Left lung (tissue), 10 donors: ENCODE data around the gene HOXA5. TPM values are rescaled to one million over a fixed set of nuclear protein-coding genes. Genes with fewer than 3 reads are reported as not detected.

ENCODE experiments used
- ATAC-seq: fragments of 200-7000 bp; cut with Tn5 transposase; one replicate; pipeline ENCODE4 v1.9.1; 2020; ENCODE audit warnings: moderate library complexity
- DNase-seq, 4 donors: peaks; one replicate each; pipeline ENCODE4 v3.0.0-alpha.2; 2013 to 2020
- H3K27ac ChIP-seq, 2 donors: fragments of 200-600 bp; sonication (generic) in 1 of 2; one replicate each; pipeline versions ENCODE4 v1.5.0 to v1.8.0; 2020 to 2021
- H3K27me3 ChIP-seq, 2 donors: fragments of 200-600 bp; sonication (generic) in 1 of 2; one replicate each; pipeline versions ENCODE4 v1.5.0 to v1.8.0; 2020 to 2021
- H3K36me3 ChIP-seq, 2 donors: fragments of 200-600 bp; sonication (generic) in 1 of 2; one replicate each; pipeline versions ENCODE4 v1.5.0 to v1.8.0; 2020 to 2021
- H3K4me1 ChIP-seq, 2 donors: fragments of 200-600 bp; one replicate each; pipeline ENCODE4 v1.8.0; 2021
- H3K4me3 ChIP-seq, 2 donors: fragments of 200-600 bp; sonication (generic) in 1 of 2; one replicate each; pipeline versions ENCODE4 v1.5.0 to v1.8.0; 2020 to 2021; ENCODE audit warnings: mild to moderate bottlenecking in 1 of 2
- H3K9me3 ChIP-seq, 2 donors: fragments of 200-600 bp; sonication (generic) in 1 of 2; one replicate each; pipeline versions ENCODE4 v1.5.0 to v1.8.0; 2020 to 2021
- intact Hi-C, 2 donors: fragments of 100-400 bp; cut with DNase I; formaldehyde crosslinking; loops; one replicate each; pipeline versions ENCODE4 v1.11.2 to v1.14.2; 2022
- polyA plus RNA-seq, 6 donors: library from polyadenylated mRNA; unstranded; fragments of 120-200 nt; gene quantifications; one replicate each; pipeline ENCODE4 v1.2.1, GENCODE V29; 2013; ENCODE audit not compliant: insufficient read length in 6 of 6
- total RNA-seq, 2 donors: library from RNA; stranded (reverse); fragmentation: NEBNext Ultra II Directional; extraction: Animal tissue kit (Norgen Biotek cat#: 25700); gene quantifications; one replicate each; pipeline ENCODE4 v1.2.1, GENCODE V29; 2021
- TF ChIP-seq, protein P1 (sequence below), 2 donors: fragments of 200-600 bp; sonication (generic) in 1 of 2; IDR thresholded peaks; one replicate each; pipeline versions ENCODE4 v1.5.0 to v1.8.0; 2021; ENCODE audit warnings: antibody characterized with exemption in 2 of 2
- donor health status: DM: no; HTN: yes; CAD: no.
- donor health status: DM: no; HTN: no; CAD: no.

The HOXA5 gene
- total and polyA plus RNA-seq, 8 donors: 16.1 to 94.7 (median 86.1) TPM

DNA sequence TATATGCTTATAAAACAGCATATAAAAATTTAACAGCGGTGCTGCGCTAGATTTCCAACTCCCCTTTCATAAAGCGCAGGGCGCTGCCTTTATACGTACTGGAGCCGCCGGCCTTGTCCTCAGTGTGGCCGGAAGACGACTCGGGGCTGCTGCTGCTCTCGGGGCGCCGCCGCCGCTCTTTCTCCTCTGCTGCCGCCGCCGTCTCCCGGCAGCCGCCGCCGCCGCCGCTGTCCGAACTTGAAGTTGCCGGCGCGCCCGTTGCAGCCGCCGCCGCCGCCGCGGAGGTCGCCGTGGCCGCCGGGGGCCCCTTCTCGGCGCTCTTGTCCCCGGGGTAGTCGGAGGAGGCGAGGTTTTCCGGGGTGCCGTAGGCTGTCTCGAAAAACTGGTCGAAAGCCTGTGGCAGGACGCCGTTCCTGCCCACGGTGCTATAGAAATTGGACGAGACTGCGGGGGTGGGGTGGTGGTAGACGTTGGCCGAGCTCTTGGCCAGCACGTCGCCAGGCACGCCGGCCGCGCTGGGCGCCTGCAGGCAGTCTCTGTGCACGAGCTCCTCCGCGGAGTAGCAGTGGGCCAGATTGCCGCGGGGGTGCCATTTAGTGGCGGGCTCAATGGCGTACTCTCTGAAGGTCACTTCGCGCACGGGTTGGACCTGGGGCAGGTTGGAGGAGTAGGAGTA lies 41.0 kb upstream of the HOXA5 start:
- Histone ChIP-seq H3K27me3 (peaks cover 99 to 100% of the 10 kb centered on the region in 2 donors), H3K27ac (no peak overlapping the region), H3K4me3 (peak overlapping the region; percentile 1 to 31), H3K36me3 (no peaks in the 10 kb centered on the region), H3K9me3 (no peaks in the 10 kb centered on the region), H3K4me1 (peaks cover 12 to 57% of the 10 kb centered on the region in 2 donors)
- DNase-seq (peak in 2 of 4 donors; percentile 31 to 85), ATAC-seq (no peak)
- TF ChIP-seq, protein P1, sequence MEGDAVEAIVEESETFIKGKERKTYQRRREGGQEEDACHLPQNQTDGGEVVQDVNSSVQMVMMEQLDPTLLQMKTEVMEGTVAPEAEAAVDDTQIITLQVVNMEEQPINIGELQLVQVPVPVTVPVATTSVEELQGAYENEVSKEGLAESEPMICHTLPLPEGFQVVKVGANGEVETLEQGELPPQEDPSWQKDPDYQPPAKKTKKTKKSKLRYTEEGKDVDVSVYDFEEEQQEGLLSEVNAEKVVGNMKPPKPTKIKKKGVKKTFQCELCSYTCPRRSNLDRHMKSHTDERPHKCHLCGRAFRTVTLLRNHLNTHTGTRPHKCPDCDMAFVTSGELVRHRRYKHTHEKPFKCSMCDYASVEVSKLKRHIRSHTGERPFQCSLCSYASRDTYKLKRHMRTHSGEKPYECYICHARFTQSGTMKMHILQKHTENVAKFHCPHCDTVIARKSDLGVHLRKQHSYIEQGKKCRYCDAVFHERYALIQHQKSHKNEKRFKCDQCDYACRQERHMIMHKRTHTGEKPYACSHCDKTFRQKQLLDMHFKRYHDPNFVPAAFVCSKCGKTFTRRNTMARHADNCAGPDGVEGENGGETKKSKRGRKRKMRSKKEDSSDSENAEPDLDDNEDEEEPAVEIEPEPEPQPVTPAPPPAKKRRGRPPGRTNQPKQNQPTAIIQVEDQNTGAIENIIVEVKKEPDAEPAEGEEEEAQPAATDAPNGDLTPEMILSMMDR (IDR thresholded peaks at IDR 0.05): no peak
- intact Hi-C loops: no loop called here

DNA sequence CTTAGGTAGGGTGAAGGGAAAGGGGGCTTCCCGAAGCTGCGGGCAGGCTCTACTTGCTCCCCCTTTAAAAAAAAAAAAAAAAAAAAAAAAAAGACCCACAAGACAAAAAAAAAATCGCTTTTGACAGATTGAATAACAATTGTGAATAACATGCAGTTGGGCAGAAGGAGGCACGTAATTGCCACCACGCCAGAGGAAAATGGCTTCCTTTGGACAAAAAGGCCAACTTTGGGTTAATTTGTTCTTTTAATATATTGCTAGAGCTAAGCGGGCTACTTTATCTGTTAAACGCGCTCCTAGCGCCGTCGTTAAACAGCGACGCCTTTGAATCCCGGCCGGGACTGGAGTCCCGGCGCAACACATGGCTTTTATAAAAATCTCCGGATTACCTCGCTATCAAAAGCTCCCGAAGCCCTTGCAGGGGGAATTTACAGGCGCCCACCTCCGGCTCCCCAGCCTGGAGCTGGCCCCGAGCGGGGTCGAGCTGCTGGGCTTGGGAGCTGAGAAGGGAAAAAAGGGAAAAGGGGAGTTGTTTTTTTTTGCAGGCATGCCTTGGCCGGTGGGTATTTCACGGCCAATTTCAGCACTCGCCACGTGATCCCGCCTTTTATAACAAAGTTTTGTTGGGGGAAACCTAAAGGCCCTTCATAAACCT lies 40.3 kb upstream of the HOXA5 start:
- DNase-seq: peak in 2 of 4 donors; percentile 24 to 34
- no peak for ATAC-seq
- Histone ChIP-seq H3K36me3 (no peaks in the 10 kb centered on the region), H3K4me1 (peaks cover 12 to 55% of the 10 kb centered on the region in 2 donors), H3K9me3 (no peaks in the 10 kb centered on the region), H3K4me3 (peak overlapping the region in 1 of 2 donors; percentile 31), H3K27ac (no peak overlapping the region), H3K27me3 (peaks cover 99 to 100% of the 10 kb centered on the region in 2 donors)
- TF ChIP-seq, protein P1 (IDR thresholded peaks at IDR 0.05): no peak
- intact Hi-C loops: no loop called here

DNA sequence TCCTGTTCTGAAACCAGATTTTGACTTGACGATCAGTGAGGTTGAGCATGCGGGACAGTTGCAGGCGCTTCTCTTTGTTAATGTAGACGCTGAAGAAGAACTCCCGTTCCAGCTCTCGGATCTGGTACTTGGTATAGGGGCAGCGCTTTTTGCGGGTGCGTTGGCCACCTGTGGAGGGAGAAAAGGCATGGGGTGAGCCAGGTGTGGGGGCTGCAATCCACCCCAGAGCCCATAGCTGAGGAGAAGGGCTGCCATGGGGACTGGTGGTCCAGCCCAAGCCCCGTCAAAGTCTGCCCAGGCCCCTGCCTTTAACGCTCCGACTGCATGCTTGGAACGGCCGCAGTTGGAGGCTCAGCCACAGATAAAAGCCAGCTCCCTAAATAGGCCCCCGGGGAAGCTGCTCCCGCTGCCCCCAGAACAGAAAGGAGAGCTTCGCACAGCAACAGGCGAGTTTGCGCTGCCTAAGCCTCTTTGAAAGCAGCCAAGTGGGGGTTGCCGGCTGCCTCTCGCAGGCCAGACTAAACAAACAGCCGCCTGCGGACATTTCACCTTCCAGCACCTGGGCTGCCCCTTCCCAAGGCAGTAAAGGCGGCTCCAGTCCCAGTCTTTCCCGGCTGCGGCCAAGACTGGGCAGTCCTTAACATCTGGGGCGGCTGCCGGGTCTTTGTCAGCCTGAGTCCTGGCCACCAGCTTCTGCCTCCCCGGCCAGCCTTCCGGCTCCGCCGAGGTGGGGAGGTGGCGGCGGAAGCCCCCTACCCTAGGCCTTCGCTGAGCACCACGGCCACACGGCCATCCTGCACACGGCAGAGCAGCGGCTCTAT lies 39.6 kb upstream of the HOXA5 start:
- no peaks in the 10 kb centered on the region for H3K36me3 ChIP-seq
- intact Hi-C loops: no loop called here
- ATAC-seq (no peak), DNase-seq (peak in 2 of 4 donors; percentile 30 to 61)
- H3K4me1 ChIP-seq: peaks cover 12 to 48% of the 10 kb centered on the region in 2 donors
- H3K27me3 ChIP-seq: peaks cover 99 to 100% of the 10 kb centered on the region in 2 donors
- H3K27ac ChIP-seq: no peak overlapping the region
- no peak overlapping the region for H3K4me3 ChIP-seq
- TF ChIP-seq, protein P1 (IDR thresholded peaks at IDR 0.05): no peak
- no peaks in the 10 kb centered on the region for H3K9me3 ChIP-seq

DNA sequence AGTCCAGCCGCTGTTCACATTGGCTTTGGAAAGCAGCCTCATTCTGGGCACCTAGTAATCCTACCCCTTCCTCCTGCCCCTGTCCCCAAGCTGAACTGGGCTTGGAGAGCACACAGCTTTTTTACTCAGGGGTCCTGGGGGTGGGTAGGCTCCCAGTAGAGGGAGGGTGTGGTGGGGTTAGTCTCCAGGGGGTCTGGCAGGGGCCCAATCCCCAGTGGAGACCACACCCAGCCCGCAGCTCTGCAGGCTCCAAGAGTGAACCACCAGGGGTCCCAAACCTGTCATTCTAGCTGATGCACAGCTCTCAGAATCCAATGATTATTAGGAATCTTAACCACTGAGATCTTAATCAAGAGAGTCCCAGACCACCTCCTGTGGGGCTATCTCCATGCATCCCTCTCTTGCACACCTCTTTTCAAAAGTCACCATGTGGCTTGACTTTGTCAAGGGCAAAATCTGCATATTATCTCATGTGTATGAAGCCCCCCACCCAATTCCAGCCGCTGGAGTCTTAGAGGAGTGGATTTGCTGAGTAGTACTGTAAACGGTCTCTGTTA lies 38.9 kb upstream of the HOXA5 start:
- Histone ChIP-seq H3K4me3 (no peak overlapping the region), H3K4me1 (peaks cover 12 to 43% of the 10 kb centered on the region in 2 donors), H3K9me3 (no peaks in the 10 kb centered on the region), H3K36me3 (no peaks in the 10 kb centered on the region), H3K27ac (no peak overlapping the region), H3K27me3 (peaks cover 99 to 100% of the 10 kb centered on the region in 2 donors)
- intact Hi-C loops: no loop called here
- ATAC-seq (no peak), DNase-seq (peak in 1 of 4 donors; percentile 16)
- TF ChIP-seq, protein P1 (IDR thresholded peaks at IDR 0.05): no peak
